Tibial nerve (tissue), 4 donors: ENCODE measurements around the gene RNPEPL1. TPM values are rescaled to one million over a fixed set of nuclear protein-coding genes. Genes with fewer than 3 reads are reported as not detected.

Experiments used
- DNase-seq, 2 donors: peaks; one replicate each; pipeline ENCODE4 v3.0.0-alpha.2; 2019; ENCODE audit warnings: low spot score in 2 of 2
- H3K27ac ChIP-seq, 4 donors: fragments of 200-600 bp; sonication (generic) in 3 of 4; one replicate each; pipeline ENCODE4 v1.5.1; 2017 to 2019; ENCODE audit warnings: mild to moderate bottlenecking in 1 of 4
- H3K27me3 ChIP-seq, 2 donors: fragments of 200-600 bp; sonication (generic) in 1 of 2; one replicate each; pipeline versions ENCODE4 v1.5.1 to v1.6.0; 2017 to 2019
- H3K36me3 ChIP-seq, 3 donors: fragments of 200-600 bp; sonication (generic); one replicate each; pipeline ENCODE4 v1.5.1; 2018 to 2019
- H3K4me1 ChIP-seq, 4 donors: fragments of 200-600 bp; sonication (generic) in 3 of 4; one replicate each; pipeline ENCODE4 v1.5.1; 2017 to 2019
- H3K4me3 ChIP-seq, 4 donors: fragments of 200-600 bp; sonication (generic) in 3 of 4; one replicate each; pipeline ENCODE4 v1.5.1; 2017 to 2019; ENCODE audit warnings: mild to moderate bottlenecking in 1 of 4, moderate library complexity in 1 of 4
- H3K9me3 ChIP-seq, 4 donors: fragments of 200-600 bp; sonication (generic) in 3 of 4; one replicate each; pipeline ENCODE4 v1.5.1; 2017 to 2019
- CTCF ChIP-seq, 5 experiments: fragments of 200-600 bp in 3 of 5; fragments of 450-650 bp in 2 of 5; sonication (generic) in 3 of 5; IDR thresholded peaks; one replicate each; pipeline ENCODE4 v1.5.1; 2016 to 2019; ENCODE audit warnings: antibody characterized with exemption in 5 of 5, mild to moderate bottlenecking in 3 of 5, moderate library complexity in 2 of 5
- EP300 ChIP-seq, 2 donors: sonication (generic); formaldehyde crosslinking; IDR thresholded peaks; one replicate each; pipeline ENCODE4 v1.6.1; 2017; ENCODE audit warnings: antibody characterized with exemption in 2 of 2, mild to moderate bottlenecking in 1 of 2
- POLR2A ChIP-seq, 2 donors: fragments of 450-650 bp; IDR thresholded peaks; one replicate each; pipeline ENCODE4 v1.6.1; 2017; ENCODE audit warnings: antibody characterized with exemption in 2 of 2, mild to moderate bottlenecking in 2 of 2, moderate library complexity in 2 of 2
- WGBS, 2 donors: methylation state at CpG; one replicate each; pipeline ENCODE4 v1.1.5; 2018; 5-methylcytosine and 5-hydroxymethylcytosine counted together
- total RNA-seq, 4 donors: library from RNA; depleted of rRNA; stranded (reverse); fragments of >200 nt; gene quantifications; one replicate each; pipeline ENCODE4 v1.1.0, GENCODE V29; 2016

Gene RNPEPL1
- total RNA-seq = 10 to 100 TPM; 55.3 to 90.6 (median 64.0) TPM

- peak within 1 kb of the TSS; percentile 66 to 93 (median 82) for H3K4me3 ChIP-seq
- peaks cover 5 to 82% (median 48%) of the 10 kb centered on the region in 4 donors for H3K4me1 ChIP-seq
- no peaks in the 10 kb centered on the region for H3K9me3 ChIP-seq
- WGBS, 2 donors = 0 to 1% methylated on average over 11 to 17 of the region's 106 CpGs
- peaks cover 0 to 29% (median 0%) of the 10 kb centered on the region in 3 donors for H3K36me3 ChIP-seq
- no peaks in the 10 kb centered on the region for H3K27me3 ChIP-seq
- peak within 1 kb of the TSS; percentile 81 to 97 (median 96) for H3K27ac ChIP-seq
- peak in 1 of 2 donors; percentile 21 for TF ChIP-seq EP300 (IDR thresholded peaks at IDR 0.05)
- TF ChIP-seq POLR2A (IDR thresholded peaks at IDR 0.05) = peak in 1 of 2 donors; percentile 22
- no peak for TF ChIP-seq CTCF (IDR thresholded peaks at IDR 0.05)
- peak in 1 of 2 donors; percentile 13 for DNase-seq
These were observed at the start of gene RNPEPL1 for GRCh38 chr2:240567872-240568677. Gene RNPEPL1 (plus strand): TSS chr2:240568484. CDS start chr2:240568587, 103 bp downstream.

- TF ChIP-seq CTCF (IDR thresholded peaks at IDR 0.05) (no peak), EP300 (IDR thresholded peaks at IDR 0.05) (no peak), POLR2A (IDR thresholded peaks at IDR 0.05) (no peak)
- Histone ChIP-seq H3K27me3 (peaks cover 0 to 11% of the 10 kb centered on the region in 2 donors), H3K4me1 (peaks cover 0 to 17% (median 0%) of the 10 kb centered on the region in 4 donors), H3K4me3 (no peak overlapping the region), H3K9me3 (no peaks in the 10 kb centered on the region), H3K36me3 (peaks cover 0 to 24% (median 14%) of the 10 kb centered on the region in 3 donors), H3K27ac (no peak overlapping the region)
- WGBS, 2 donors = 84 to 86% methylated on average over 5 of the region's 5 CpGs
- no peak for DNase-seq
These were observed 49.3 kb upstream of the RNPEPL1 start for GRCh38 chr2:240518981-240519380.

GRCh38 chr2:240519396-240520129, 48.7 kb upstream of the RNPEPL1 start:
- H3K4me1 ChIP-seq = peaks cover 0 to 15% (median 0%) of the 10 kb centered on the region in 4 donors
- no peaks in the 10 kb centered on the region for H3K9me3 ChIP-seq
- no peak overlapping the region for H3K4me3 ChIP-seq
- peaks cover 0 to 30% (median 14%) of the 10 kb centered on the region in 3 donors for H3K36me3 ChIP-seq
- H3K27ac ChIP-seq = no peak overlapping the region
- H3K27me3 ChIP-seq = peaks cover 0 to 11% of the 10 kb centered on the region in 2 donors
- DNase-seq = no peak
- no peak for TF ChIP-seq EP300 (IDR thresholded peaks at IDR 0.05)
- TF ChIP-seq CTCF (IDR thresholded peaks at IDR 0.05) = no peak
- TF ChIP-seq POLR2A (IDR thresholded peaks at IDR 0.05) = no peak
- WGBS, 2 donors = 26 to 32% methylated on average over 25 of the region's 25 CpGs

GRCh38 chr2:240520130-240520973, 47.9 kb upstream of the RNPEPL1 start:
- no peak for DNase-seq
- no peak for TF ChIP-seq POLR2A (IDR thresholded peaks at IDR 0.05)
- no peak for TF ChIP-seq EP300 (IDR thresholded peaks at IDR 0.05)
- no peak for TF ChIP-seq CTCF (IDR thresholded peaks at IDR 0.05)
- H3K4me1 ChIP-seq = peaks cover 0 to 15% (median 0%) of the 10 kb centered on the region in 4 donors
- 25 to 38% methylated on average over 30 to 42 of the region's 52 CpGs for WGBS, 2 donors
- peaks cover 0 to 4% (median 0%) of the 10 kb centered on the region in 4 donors for H3K9me3 ChIP-seq
- peaks cover 0 to 38% (median 17%) of the 10 kb centered on the region in 3 donors for H3K36me3 ChIP-seq
- H3K27me3 ChIP-seq = peaks cover 0 to 11% of the 10 kb centered on the region in 2 donors
- H3K4me3 ChIP-seq = no peak overlapping the region
- H3K27ac ChIP-seq = no peak overlapping the region
